Measurements from ENCODE around the gene TMEM238L. TPM values are rescaled to one million over a fixed set of nuclear protein-coding genes. Genes with fewer than 3 reads are reported as not detected.

TMEM238L gene
- total RNA-seq, 1 donor from 2014 or later = not detected

DNA sequence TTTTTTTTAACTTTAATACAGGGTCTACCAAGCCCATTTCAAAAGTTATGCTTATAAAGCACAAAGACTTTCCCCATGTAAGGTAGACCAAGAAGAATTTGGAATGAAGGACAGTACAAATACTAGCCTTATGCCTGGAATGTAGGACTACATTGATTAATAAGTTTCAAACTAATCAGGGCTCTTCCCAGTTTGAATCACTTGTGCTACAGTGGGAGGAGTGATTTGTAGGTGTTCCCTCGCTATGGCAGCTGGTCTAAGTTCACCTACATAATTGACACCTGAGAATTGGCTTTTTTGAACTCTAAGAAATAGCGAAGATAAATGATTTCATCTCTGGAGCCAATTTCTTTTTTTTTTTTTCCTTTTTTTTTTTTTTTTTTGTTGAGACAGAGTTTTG, 18.6 kb downstream of the TMEM238L start:
- Mint-ChIP-seq H3K9me3 (ENCODE audit: unreplicated experiment) (no peaks in the 10 kb centered on the region), H3K27ac (ENCODE audit: unreplicated experiment) (no peak overlapping the region), H3K4me3 (ENCODE audit: unreplicated experiment) (no peak overlapping the region), H3K36me3 (ENCODE audit: unreplicated experiment) (no peaks in the 10 kb centered on the region), H3K4me1 (ENCODE audit: unreplicated experiment) (no peaks in the 10 kb centered on the region), H3K27me3 (ENCODE audit: unreplicated experiment) (no peaks in the 10 kb centered on the region)
- no peak for DNase-seq (ENCODE audit: extremely low spot score, unreplicated experiment)
- TF ChIP-seq, protein P1, sequence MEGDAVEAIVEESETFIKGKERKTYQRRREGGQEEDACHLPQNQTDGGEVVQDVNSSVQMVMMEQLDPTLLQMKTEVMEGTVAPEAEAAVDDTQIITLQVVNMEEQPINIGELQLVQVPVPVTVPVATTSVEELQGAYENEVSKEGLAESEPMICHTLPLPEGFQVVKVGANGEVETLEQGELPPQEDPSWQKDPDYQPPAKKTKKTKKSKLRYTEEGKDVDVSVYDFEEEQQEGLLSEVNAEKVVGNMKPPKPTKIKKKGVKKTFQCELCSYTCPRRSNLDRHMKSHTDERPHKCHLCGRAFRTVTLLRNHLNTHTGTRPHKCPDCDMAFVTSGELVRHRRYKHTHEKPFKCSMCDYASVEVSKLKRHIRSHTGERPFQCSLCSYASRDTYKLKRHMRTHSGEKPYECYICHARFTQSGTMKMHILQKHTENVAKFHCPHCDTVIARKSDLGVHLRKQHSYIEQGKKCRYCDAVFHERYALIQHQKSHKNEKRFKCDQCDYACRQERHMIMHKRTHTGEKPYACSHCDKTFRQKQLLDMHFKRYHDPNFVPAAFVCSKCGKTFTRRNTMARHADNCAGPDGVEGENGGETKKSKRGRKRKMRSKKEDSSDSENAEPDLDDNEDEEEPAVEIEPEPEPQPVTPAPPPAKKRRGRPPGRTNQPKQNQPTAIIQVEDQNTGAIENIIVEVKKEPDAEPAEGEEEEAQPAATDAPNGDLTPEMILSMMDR (IDR thresholded peaks at IDR 0.05) = no peak

GRCh38 chr17:10779609-10780008, 24.3 kb downstream of the TMEM238L start:
- Mint-ChIP-seq H3K4me3 (ENCODE audit: unreplicated experiment) (no peak overlapping the region), H3K9me3 (ENCODE audit: unreplicated experiment) (peaks cover 9% of the 10 kb centered on the region), H3K4me1 (ENCODE audit: unreplicated experiment) (no peaks in the 10 kb centered on the region), H3K36me3 (ENCODE audit: unreplicated experiment) (no peaks in the 10 kb centered on the region), H3K27me3 (ENCODE audit: unreplicated experiment) (no peaks in the 10 kb centered on the region), H3K27ac (ENCODE audit: unreplicated experiment) (no peak overlapping the region)
- TF ChIP-seq, protein P1 (IDR thresholded peaks at IDR 0.05) = no peak
- DNase-seq (ENCODE audit: extremely low spot score, unreplicated experiment) = no peak

- peaks cover 15% of the 10 kb centered on the region for H3K9me3 Mint-ChIP-seq (ENCODE audit: unreplicated experiment)
Observed at GRCh38 chr17:10777890-10778289, 26.0 kb downstream of the TMEM238L start.

GRCh38 chr17:10777131-10777807, 26.6 kb downstream of the TMEM238L start:
- Mint-ChIP-seq H3K36me3 (ENCODE audit: unreplicated experiment) (no peaks in the 10 kb centered on the region), H3K27ac (ENCODE audit: unreplicated experiment) (no peak overlapping the region), H3K27me3 (ENCODE audit: unreplicated experiment) (no peaks in the 10 kb centered on the region), H3K4me1 (ENCODE audit: unreplicated experiment) (no peaks in the 10 kb centered on the region), H3K9me3 (ENCODE audit: unreplicated experiment) (peaks cover 16% of the 10 kb centered on the region), H3K4me3 (ENCODE audit: unreplicated experiment) (no peak overlapping the region)
- no peak for DNase-seq (ENCODE audit: extremely low spot score, unreplicated experiment)
- TF ChIP-seq, protein P1 (IDR thresholded peaks at IDR 0.05) = no peak

More at GRCh38 chr17:10777890-10778289, 26.0 kb downstream of the TMEM238L start:
- H3K36me3 Mint-ChIP-seq (ENCODE audit: unreplicated experiment) = no peaks in the 10 kb centered on the region
- no peaks in the 10 kb centered on the region for H3K4me1 Mint-ChIP-seq (ENCODE audit: unreplicated experiment)
- no peaks in the 10 kb centered on the region for H3K27me3 Mint-ChIP-seq (ENCODE audit: unreplicated experiment)
- no peak overlapping the region for H3K27ac Mint-ChIP-seq (ENCODE audit: unreplicated experiment)
- TF ChIP-seq, protein P1 (IDR thresholded peaks at IDR 0.05) = no peak
- H3K4me3 Mint-ChIP-seq (ENCODE audit: unreplicated experiment) = no peak overlapping the region
- DNase-seq (ENCODE audit: extremely low spot score, unreplicated experiment) = no peak

DNA sequence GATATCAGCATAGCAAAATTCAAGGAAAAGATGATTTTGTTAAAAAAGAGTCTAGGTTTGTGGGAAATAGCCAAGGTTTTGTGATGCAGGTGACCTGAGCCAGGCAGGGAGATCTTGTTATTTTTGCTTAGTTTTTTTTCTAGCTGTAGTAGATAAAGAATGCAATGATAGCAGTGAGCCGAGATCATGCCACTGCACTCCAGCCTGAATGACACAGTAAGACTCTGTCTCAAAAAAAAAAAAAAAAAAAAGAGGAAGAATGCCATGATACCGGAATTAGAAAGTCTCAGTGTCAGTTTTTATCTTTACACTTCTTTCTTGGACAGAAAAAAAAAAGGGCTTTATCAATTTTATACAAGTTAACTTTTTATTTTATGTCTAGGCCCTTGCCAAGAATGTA, 27.5 kb downstream of the TMEM238L start:
- Mint-ChIP-seq H3K36me3 (ENCODE audit: unreplicated experiment) (no peaks in the 10 kb centered on the region), H3K9me3 (ENCODE audit: unreplicated experiment) (peaks cover 18% of the 10 kb centered on the region), H3K27me3 (ENCODE audit: unreplicated experiment) (no peaks in the 10 kb centered on the region), H3K4me1 (ENCODE audit: unreplicated experiment) (no peaks in the 10 kb centered on the region), H3K27ac (ENCODE audit: unreplicated experiment) (no peak overlapping the region), H3K4me3 (ENCODE audit: unreplicated experiment) (no peak overlapping the region)
- TF ChIP-seq, protein P1 (IDR thresholded peaks at IDR 0.05) = no peak
- DNase-seq (ENCODE audit: extremely low spot score, unreplicated experiment) = no peak

Measured in osteocyte (in vitro differentiated cells).